Islet of Langerhans (tissue), 1 donor: ENCODE results near the gene SSX3.
"Not testable (repeated sequence)": the region's sequence is repeated elsewhere in the genome, so short reads cannot be mapped to it uniquely, and the experiment has no call there.

Source experiments
- FAIRE-seq: peaks from one replicate; lab custom pipeline; 2011; peaks lifted over from hg19 to GRCh38; lab: Jason Lieb, UNC

SSX3 gene

GRCh38 chrX:48356315-48357094 is at the start of gene SSX3:
Gene SSX3, minus strand, starts transcription at chrX:48356703. Its CDS starts 1,454 bp downstream, at chrX:48355249.
- FAIRE-seq, result not testable (repeated sequence)

- not testable (repeated sequence) for FAIRE-seq
Observed at GRCh38 chrX:48397825-48398224, 41.3 kb upstream of the SSX3 start.

GRCh38 chrX:48396931-48397330 is 40.4 kb upstream of the SSX3 start:
- not testable (repeated sequence) for FAIRE-seq

GRCh38 chrX:48383239-48383638 is 26.7 kb upstream of the SSX3 start, which contains the start of gene SSX4:
Gene SSX4, plus strand, starts transcription at chrX:48383539. Its CDS starts 515 bp downstream, at chrX:48384054.
- not testable (repeated sequence) for FAIRE-seq

GRCh38 chrX:48370408-48370807 is 13.9 kb upstream of the SSX3 start:
- not testable (repeated sequence) for FAIRE-seq

GRCh38 chrX:48367717-48368408 is 11.4 kb upstream of the SSX3 start:
- not testable (repeated sequence) for FAIRE-seq

GRCh38 chrX:48359281-48359680 is 2.8 kb upstream of the SSX3 start:
- FAIRE-seq, result not testable (repeated sequence)

- FAIRE-seq, result no peak
Observed at GRCh38 chrX:48357681-48358080, 1.2 kb upstream of the SSX3 start.

- FAIRE-seq, result not testable (repeated sequence)
Observed at GRCh38 chrX:48346059-48346458, 10.4 kb downstream of the SSX3 start.

GRCh38 chrX:48313996-48314395 is 42.5 kb downstream of the SSX3 start:
- FAIRE-seq, result not testable (repeated sequence)

GRCh38 chrX:48306175-48306574 is 50.3 kb downstream of the SSX3 start:
- no peak for FAIRE-seq
